ENCODE measurements around the gene SYNE1. TPM values are rescaled to one million over a fixed set of nuclear protein-coding genes. Genes with fewer than 3 reads are reported as not detected.

SYNE1 gene
- total RNA-seq, 3 donors from 2014 or later = 16.8 to 78.6 (median 22.3) TPM

GRCh38 chr6:152680151-152680550, 43.0 kb upstream of the SYNE1 start:
- intact Hi-C loops (cut with DNase I, micrococcal nuclease) = no loop called here
- no peaks in the 10 kb centered on the region for H3K4me1 ChIP-seq (ENCODE audit: low read depth)
- H3K36me3 ChIP-seq (ENCODE audit: low read depth) = no peaks in the 10 kb centered on the region
- ATAC-seq (no peak), DNase-seq (no peak)
- H3K9me3 ChIP-seq = no peaks in the 10 kb centered on the region
- TF ChIP-seq, protein P1, sequence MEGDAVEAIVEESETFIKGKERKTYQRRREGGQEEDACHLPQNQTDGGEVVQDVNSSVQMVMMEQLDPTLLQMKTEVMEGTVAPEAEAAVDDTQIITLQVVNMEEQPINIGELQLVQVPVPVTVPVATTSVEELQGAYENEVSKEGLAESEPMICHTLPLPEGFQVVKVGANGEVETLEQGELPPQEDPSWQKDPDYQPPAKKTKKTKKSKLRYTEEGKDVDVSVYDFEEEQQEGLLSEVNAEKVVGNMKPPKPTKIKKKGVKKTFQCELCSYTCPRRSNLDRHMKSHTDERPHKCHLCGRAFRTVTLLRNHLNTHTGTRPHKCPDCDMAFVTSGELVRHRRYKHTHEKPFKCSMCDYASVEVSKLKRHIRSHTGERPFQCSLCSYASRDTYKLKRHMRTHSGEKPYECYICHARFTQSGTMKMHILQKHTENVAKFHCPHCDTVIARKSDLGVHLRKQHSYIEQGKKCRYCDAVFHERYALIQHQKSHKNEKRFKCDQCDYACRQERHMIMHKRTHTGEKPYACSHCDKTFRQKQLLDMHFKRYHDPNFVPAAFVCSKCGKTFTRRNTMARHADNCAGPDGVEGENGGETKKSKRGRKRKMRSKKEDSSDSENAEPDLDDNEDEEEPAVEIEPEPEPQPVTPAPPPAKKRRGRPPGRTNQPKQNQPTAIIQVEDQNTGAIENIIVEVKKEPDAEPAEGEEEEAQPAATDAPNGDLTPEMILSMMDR (IDR thresholded peaks at IDR 0.05) = no peak
- no peak overlapping the region for H3K4me3 ChIP-seq

DNA sequence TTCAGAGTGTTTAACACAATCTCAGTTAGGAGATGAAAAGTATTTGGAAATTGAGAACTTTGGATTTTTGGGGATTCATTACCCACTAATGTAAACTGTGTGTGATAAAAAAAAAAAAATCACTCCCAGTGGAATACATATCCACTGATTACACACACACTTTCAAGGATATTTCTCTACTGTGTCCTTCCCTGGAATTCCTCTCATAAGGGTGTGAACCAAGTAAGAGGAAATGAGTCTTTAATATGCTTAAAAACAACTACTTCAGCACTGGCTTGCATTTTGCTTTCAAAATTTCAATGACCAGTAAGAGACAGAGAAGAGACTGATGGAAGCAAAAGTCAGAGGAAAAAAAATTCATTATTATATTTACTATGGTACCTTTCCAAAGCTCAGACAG, 36.1 kb upstream of the SYNE1 start:
- Histone ChIP-seq H3K4me3 (no peak overlapping the region), H3K9me3 (no peaks in the 10 kb centered on the region), H3K36me3 (ENCODE audit: low read depth) (no peaks in the 10 kb centered on the region), H3K4me1 (ENCODE audit: low read depth) (no peaks in the 10 kb centered on the region)
- TF ChIP-seq, protein P1 (IDR thresholded peaks at IDR 0.05) = no peak
- no peak for ATAC-seq
- DNase-seq = no peak
- intact Hi-C loops (cut with DNase I, micrococcal nuclease) = no loop called here

GRCh38 chr6:152671171-152671570, 34.0 kb upstream of the SYNE1 start:
- intact Hi-C loops (cut with DNase I, micrococcal nuclease) = no loop called here
- ATAC-seq (no peak), DNase-seq (no peak)
- H3K4me1 ChIP-seq (ENCODE audit: low read depth) = no peaks in the 10 kb centered on the region
- no peaks in the 10 kb centered on the region for H3K9me3 ChIP-seq
- no peak overlapping the region for H3K4me3 ChIP-seq
- TF ChIP-seq, protein P1 (IDR thresholded peaks at IDR 0.05) = no peak
- H3K36me3 ChIP-seq (ENCODE audit: low read depth) = no peaks in the 10 kb centered on the region

DNA sequence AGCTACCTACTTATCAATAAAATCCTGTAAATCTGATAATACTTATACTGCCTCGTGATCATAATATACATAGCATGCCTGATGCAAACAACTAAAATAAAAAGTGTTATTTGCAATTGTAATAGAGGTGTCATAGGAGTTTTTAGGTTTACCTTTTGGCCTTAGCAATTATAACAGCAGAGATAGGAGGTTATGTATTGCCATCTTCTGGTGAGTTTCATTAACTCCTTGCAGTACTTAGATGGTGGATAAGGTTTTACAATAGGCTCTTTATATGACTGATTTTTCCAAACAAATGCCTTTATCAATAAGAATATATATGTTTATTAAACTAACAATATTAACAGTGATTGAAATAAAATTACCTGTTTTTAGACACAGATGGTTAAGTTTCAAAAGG, 32.7 kb upstream of the SYNE1 start:
- TF ChIP-seq, protein P1 (IDR thresholded peaks at IDR 0.05) = no peak

DNA sequence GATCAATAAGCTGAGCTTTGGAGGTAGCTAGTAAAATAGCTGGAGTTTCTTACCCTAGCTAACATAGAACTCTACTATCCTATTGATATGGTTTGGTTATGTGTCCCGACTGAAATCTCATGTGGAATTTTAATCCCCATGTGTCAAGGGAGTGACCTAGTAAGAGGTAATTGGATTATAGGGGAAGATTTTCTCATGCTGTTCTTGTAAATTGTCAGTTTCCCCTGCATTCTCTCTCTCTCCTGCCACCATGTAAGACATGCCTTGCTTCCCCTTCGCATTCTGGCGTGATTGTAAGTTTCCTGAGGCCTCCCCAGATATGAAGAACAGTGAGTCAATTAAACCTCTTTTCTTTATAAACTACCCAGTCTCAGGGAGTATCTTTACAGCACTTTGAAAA, 24.6 kb upstream of the SYNE1 start:
- Histone ChIP-seq H3K4me1 (ENCODE audit: low read depth) (no peaks in the 10 kb centered on the region), H3K36me3 (ENCODE audit: low read depth) (no peaks in the 10 kb centered on the region), H3K9me3 (no peaks in the 10 kb centered on the region), H3K4me3 (no peak overlapping the region)
- DNase-seq (no peak), ATAC-seq (no peak)
- TF ChIP-seq, protein P1 (IDR thresholded peaks at IDR 0.05) = no peak
- intact Hi-C loops (cut with DNase I, micrococcal nuclease) = no loop called here

More for the DNA sequence above, 32.7 kb upstream of the SYNE1 start:
- H3K36me3 ChIP-seq (ENCODE audit: low read depth) = no peaks in the 10 kb centered on the region
- no peak overlapping the region for H3K4me3 ChIP-seq
- ATAC-seq = no peak
- DNase-seq = no peak
- no peaks in the 10 kb centered on the region for H3K4me1 ChIP-seq (ENCODE audit: low read depth)
- H3K9me3 ChIP-seq = no peaks in the 10 kb centered on the region
- intact Hi-C loops (cut with DNase I, micrococcal nuclease) = no loop called here

- intact Hi-C loops (cut with DNase I, micrococcal nuclease) = no loop called here
- no peak for DNase-seq
- ATAC-seq = no peak
- TF ChIP-seq, protein P1 (IDR thresholded peaks at IDR 0.05) = no peak
- H3K4me1 ChIP-seq (ENCODE audit: low read depth) = no peaks in the 10 kb centered on the region
- no peaks in the 10 kb centered on the region for H3K36me3 ChIP-seq (ENCODE audit: low read depth)
- no peak overlapping the region for H3K4me3 ChIP-seq
- no peaks in the 10 kb centered on the region for H3K9me3 ChIP-seq
Observed at GRCh38 chr6:152651986-152652385, 14.8 kb upstream of the SYNE1 start.
